Measurements from ENCODE around the gene TRIM62.

DNA sequence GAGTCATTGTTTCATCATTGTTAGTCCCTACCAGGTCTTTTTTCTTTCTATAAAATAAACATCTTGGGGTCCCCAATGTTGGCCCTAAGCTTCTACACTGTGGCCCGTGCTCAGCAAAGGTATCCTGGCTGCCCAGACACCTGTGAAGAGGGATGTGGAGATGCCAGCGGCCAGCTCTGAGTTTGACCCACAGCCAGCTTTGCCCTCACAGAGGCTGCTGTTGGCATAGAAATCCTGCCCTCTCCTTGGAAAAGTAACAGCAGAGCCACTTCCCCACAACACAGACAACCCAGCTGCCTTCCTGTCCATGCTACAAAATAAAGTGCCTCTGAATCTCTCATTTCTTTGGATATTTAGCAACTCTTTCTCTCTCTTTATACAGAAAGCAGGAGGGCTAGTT lies 6.0 kb downstream of the TRIM62 start:
- no peak for TF ChIP-seq POLR2A (IDR thresholded peaks at IDR 0.05; ENCODE audit: low read length)
- TF ChIP-seq GATA1 (IDR thresholded peaks at IDR 0.05; ENCODE audit: low read depth, low read length) = no peak
